Liver (tissue), 5 donors: ENCODE data around the gene NR2C2AP. TPM values are rescaled to one million over a fixed set of nuclear protein-coding genes. Genes with fewer than 3 reads are reported as not detected.

ENCODE experiments used
- polyA plus RNA-seq, 2 donors: library from polyadenylated mRNA; stranded (reverse) in 1 of 2; unstranded in 1 of 2; fragments of 200-250 nt in 1 of 2; fragments of >200 nt in 1 of 2; fragmentation: Nextera tagmentation in 1 of 2; extraction: Ambion mirVana in 1 of 2; gene quantifications; one replicate each; pipeline versions ENCODE4 v1.2.1 to v1.2.3, GENCODE V29; 2013 to 2015
- small RNA-seq: library from RNA; depleted of rRNA; stranded (forward); fragments of <200 nt; gene quantifications from one replicate; pipeline ENCODE3, GENCODE V24; 2014
- total RNA-seq, 2 donors: library from RNA; depleted of rRNA; stranded (reverse); fragments of >200 nt; gene quantifications; one replicate each; pipeline ENCODE4 v1.2.3, GENCODE V29; 2014
- donor health status: healthy.
- donor health status: healthy.
- donor health status: healthy.

NR2C2AP gene
- total and polyA plus RNA-seq, 4 donors = 3.4 to 5.7 (median 4.1) TPM

Small RNA genes lying within 50 kb of the gene (small RNA-seq; reads per million reads assigned to genes)
- not detected for gene RNU6-1028P

Other genes starting within 250 kb of the NR2C2AP start
- gene SUGP2, start 169.9 kb downstream of the NR2C2AP start, total RNA-seq = 10 to 100 TPM; 18.7 to 29.0 TPM
- gene SUGP2, start 169.9 kb downstream of the NR2C2AP start, polyA plus RNA-seq = 10 to 100 TPM in 1 of 2 donors, 1 to 10 TPM in 1; 9.6 to 19.7 TPM
- gene ARMC6, start 169.8 kb downstream of the NR2C2AP start, total RNA-seq = 10 to 100 TPM; 28.7 to 31.2 TPM
- gene ARMC6, start 169.8 kb downstream of the NR2C2AP start, polyA plus RNA-seq = 10 to 100 TPM; 23.9 to 38.3 TPM
- 10 to 100 TPM; 24.7 to 79.7 TPM for gene SLC25A42, start 139.4 kb downstream of the NR2C2AP start, total RNA-seq
- gene SLC25A42, start 139.4 kb downstream of the NR2C2AP start, polyA plus RNA-seq = 10 to 100 TPM; 40.7 to 89.6 TPM
- gene TMEM161A, start 64.9 kb downstream of the NR2C2AP start, total RNA-seq = 10 to 100 TPM; 13.1 to 22.7 TPM
- 10 to 100 TPM; 25.3 to 27.1 TPM for gene TMEM161A, start 64.9 kb downstream of the NR2C2AP start, polyA plus RNA-seq
- under 1 TPM in 1 of 2 donors, not detected in 1; 0.08 TPM for gene MEF2B, start 33.2 kb downstream of the NR2C2AP start, total RNA-seq
- under 1 TPM; 0.30 to 0.39 TPM for gene MEF2B, start 33.2 kb downstream of the NR2C2AP start, polyA plus RNA-seq
- 1 to 10 TPM; 7.6 to 7.8 TPM for gene BORCS8, start 11.3 kb downstream of the NR2C2AP start, total RNA-seq
- gene BORCS8, start 11.3 kb downstream of the NR2C2AP start, polyA plus RNA-seq = 10 to 100 TPM; 10.9 to 13.5 TPM
- 10 to 100 TPM in 1 of 2 donors, 1 to 10 TPM in 1; 8.9 to 27.8 TPM for gene RFXANK, start 11.2 kb downstream of the NR2C2AP start, total RNA-seq
- gene RFXANK, start 11.2 kb downstream of the NR2C2AP start, polyA plus RNA-seq = 10 to 100 TPM; 18.1 to 19.8 TPM
- gene NCAN, start 8.5 kb upstream of the NR2C2AP start, total RNA-seq = not detected
- under 1 TPM in 1 of 2 donors, not detected in 1; 0.06 TPM for gene NCAN, start 8.5 kb upstream of the NR2C2AP start, polyA plus RNA-seq
- gene TM6SF2, start 69.9 kb upstream of the NR2C2AP start, total RNA-seq = 1 to 10 TPM; 1.7 to 7.1 TPM
- gene TM6SF2, start 69.9 kb upstream of the NR2C2AP start, polyA plus RNA-seq = 10 to 100 TPM; 12.4 to 33.0 TPM
- gene SUGP1, start 117.1 kb upstream of the NR2C2AP start, total RNA-seq = 10 to 100 TPM; 11.2 to 17.2 TPM
- gene SUGP1, start 117.1 kb upstream of the NR2C2AP start, polyA plus RNA-seq = 10 to 100 TPM; 12.4 to 18.9 TPM
- gene MAU2, start 117.4 kb upstream of the NR2C2AP start, total RNA-seq = 10 to 100 TPM; 23.0 to 31.0 TPM
- gene MAU2, start 117.4 kb upstream of the NR2C2AP start, polyA plus RNA-seq = 10 to 100 TPM in 1 of 2 donors, 1 to 10 TPM in 1; 7.5 to 12.7 TPM
- 10 to 100 TPM; 20.2 to 23.7 TPM for gene GATAD2A, start 202.3 kb upstream of the NR2C2AP start, total RNA-seq
- 10 to 100 TPM in 1 of 2 donors, 1 to 10 TPM in 1; 7.1 to 16.1 TPM for gene GATAD2A, start 202.3 kb upstream of the NR2C2AP start, polyA plus RNA-seq